ENCODE measurements around the gene SPSB1.

Gene SPSB1
- long read RNA-seq, result 0 reads

DNA sequence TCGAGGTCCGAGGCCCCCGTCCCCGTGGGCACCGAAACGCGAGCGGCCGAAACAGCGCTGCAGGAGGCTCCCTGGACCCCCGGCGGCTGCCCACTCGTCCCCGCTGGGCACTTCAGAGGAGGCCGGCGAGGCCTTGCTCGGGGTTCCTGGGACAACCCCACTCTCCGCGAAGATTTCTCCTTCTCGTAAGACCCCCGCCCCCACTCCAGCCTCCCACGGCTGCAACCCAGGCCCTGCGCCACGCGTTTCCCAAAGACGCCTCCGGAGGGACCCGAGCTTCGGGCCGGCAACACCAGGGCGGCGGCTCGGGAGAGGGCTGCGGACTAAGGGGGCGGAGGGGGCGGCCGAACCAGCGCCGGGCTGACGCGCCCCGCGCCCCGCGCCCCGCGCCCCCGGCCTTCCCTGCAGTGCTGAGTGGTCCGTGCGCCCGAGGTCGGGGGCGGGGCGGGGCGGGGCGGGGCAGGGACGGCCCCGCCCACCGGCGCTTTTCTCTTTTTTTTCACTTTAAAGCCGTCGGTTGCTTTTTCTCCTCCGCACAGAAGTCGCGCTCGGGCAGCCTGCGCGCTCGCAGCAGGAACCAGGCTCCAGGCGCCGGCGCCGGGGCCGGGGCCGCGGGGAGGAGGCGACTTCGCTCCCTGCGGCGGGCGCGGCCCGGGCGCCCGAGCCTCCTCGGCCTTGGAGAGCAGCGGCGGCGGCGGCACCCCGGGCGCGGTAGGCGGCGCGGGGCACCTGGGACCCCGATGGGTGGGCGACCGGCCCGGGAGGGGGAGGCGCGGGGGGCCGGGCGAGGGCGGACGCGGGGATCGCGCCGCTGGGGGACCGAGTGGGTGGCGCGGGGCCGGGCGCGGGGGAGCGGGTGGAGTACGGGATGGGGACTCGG lies at the start of gene SPSB1:
TSS of gene SPSB1 (plus strand) at position 534 of the 880 bp plus-strand sequence. CDS start 62,998 bp downstream, outside the sequence.
- TF ChIP-seq, protein P1, sequence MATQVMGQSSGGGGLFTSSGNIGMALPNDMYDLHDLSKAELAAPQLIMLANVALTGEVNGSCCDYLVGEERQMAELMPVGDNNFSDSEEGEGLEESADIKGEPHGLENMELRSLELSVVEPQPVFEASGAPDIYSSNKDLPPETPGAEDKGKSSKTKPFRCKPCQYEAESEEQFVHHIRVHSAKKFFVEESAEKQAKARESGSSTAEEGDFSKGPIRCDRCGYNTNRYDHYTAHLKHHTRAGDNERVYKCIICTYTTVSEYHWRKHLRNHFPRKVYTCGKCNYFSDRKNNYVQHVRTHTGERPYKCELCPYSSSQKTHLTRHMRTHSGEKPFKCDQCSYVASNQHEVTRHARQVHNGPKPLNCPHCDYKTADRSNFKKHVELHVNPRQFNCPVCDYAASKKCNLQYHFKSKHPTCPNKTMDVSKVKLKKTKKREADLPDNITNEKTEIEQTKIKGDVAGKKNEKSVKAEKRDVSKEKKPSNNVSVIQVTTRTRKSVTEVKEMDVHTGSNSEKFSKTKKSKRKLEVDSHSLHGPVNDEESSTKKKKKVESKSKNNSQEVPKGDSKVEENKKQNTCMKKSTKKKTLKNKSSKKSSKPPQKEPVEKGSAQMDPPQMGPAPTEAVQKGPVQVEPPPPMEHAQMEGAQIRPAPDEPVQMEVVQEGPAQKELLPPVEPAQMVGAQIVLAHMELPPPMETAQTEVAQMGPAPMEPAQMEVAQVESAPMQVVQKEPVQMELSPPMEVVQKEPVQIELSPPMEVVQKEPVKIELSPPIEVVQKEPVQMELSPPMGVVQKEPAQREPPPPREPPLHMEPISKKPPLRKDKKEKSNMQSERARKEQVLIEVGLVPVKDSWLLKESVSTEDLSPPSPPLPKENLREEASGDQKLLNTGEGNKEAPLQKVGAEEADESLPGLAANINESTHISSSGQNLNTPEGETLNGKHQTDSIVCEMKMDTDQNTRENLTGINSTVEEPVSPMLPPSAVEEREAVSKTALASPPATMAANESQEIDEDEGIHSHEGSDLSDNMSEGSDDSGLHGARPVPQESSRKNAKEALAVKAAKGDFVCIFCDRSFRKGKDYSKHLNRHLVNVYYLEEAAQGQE (IDR thresholded peaks at IDR 0.05; ENCODE audit: insufficient replicate concordance, low read depth), result no peak
- TF ChIP-seq, protein P2, sequence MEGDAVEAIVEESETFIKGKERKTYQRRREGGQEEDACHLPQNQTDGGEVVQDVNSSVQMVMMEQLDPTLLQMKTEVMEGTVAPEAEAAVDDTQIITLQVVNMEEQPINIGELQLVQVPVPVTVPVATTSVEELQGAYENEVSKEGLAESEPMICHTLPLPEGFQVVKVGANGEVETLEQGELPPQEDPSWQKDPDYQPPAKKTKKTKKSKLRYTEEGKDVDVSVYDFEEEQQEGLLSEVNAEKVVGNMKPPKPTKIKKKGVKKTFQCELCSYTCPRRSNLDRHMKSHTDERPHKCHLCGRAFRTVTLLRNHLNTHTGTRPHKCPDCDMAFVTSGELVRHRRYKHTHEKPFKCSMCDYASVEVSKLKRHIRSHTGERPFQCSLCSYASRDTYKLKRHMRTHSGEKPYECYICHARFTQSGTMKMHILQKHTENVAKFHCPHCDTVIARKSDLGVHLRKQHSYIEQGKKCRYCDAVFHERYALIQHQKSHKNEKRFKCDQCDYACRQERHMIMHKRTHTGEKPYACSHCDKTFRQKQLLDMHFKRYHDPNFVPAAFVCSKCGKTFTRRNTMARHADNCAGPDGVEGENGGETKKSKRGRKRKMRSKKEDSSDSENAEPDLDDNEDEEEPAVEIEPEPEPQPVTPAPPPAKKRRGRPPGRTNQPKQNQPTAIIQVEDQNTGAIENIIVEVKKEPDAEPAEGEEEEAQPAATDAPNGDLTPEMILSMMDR (IDR thresholded peaks at IDR 0.05; ENCODE audit: insufficient read depth, low read length), result no peak
- no peak for TF ChIP-seq GABPA (IDR thresholded peaks at IDR 0.05; ENCODE audit: low read depth)
- TF ChIP-seq SPI1 (IDR thresholded peaks at IDR 0.05; ENCODE audit: borderline replicate concordance, low read depth), result no peak
- no peak for TF ChIP-seq POLR2AphosphoS5 (IDR thresholded peaks at IDR 0.05; ENCODE audit: low read depth)
- no peak within 1 kb of the TSS for H3K27ac ChIP-seq (replicated peaks)
- DNase-seq (ENCODE audit: low read depth in 1 of 2, low spot score in 1 of 2), result peak; percentile 41 to 61
- H3K4me3 ChIP-seq (replicated peaks; ENCODE audit: insufficient read depth, low read length), result peak within 1 kb of the TSS; percentile 48
- H3K27me3 ChIP-seq (ENCODE audit: insufficient read depth, poor library complexity, severe bottlenecking), result peaks cover 2% of the 10 kb centered on the region

DNA sequence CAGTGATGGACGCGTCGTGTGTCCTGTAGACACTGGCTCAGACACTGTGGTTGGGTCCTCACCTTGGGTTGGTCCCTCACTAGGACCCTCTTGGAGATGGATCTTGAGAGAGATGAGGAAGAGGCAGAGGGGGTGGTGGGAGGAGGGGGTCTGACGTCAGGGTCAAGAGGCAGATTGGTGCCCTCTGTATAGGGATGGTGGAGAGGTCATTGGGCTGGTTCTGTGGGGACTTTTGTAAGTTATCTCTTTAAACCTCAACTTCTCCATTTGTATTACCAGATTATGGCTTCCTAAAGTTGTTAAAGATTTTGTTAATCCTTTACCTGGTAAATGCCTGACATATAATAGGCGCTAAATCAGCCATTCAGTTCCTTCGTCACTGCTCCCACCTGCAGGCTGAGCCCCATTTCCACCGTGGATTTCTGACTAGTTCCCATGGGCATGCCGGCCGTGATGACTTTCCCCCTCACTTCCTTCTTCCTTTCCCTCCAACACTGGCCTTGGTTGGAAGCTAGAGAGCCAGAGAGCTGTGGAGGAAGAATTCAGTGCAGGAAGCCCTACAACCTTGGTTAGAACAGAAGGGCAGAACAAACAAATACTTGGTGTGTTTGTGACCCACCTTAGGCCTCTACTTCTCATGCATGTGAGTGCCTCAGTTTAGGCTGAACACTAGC lies 49.5 kb upstream of the SPSB1 start:
- TF ChIP-seq, protein P2 (IDR thresholded peaks at IDR 0.05; ENCODE audit: insufficient read depth, low read length), result no peak
- TF ChIP-seq SPI1 (IDR thresholded peaks at IDR 0.05; ENCODE audit: borderline replicate concordance, low read depth), result peak; percentile 69; the same call in 1 of the 2 replicates
- TF ChIP-seq, protein P1 (IDR thresholded peaks at IDR 0.05; ENCODE audit: insufficient replicate concordance, low read depth), result no peak
- TF ChIP-seq GABPA (IDR thresholded peaks at IDR 0.05; ENCODE audit: low read depth), result no peak
- peak; percentile 21; the same call in 1 of the 2 replicates for TF ChIP-seq POLR2AphosphoS5 (IDR thresholded peaks at IDR 0.05; ENCODE audit: low read depth)
- H3K4me3 ChIP-seq (replicated peaks; ENCODE audit: insufficient read depth, low read length), result no peak overlapping the region
- no peaks in the 10 kb centered on the region for H3K27me3 ChIP-seq (ENCODE audit: insufficient read depth, poor library complexity, severe bottlenecking)
- peak overlapping the region; percentile 36 for H3K27ac ChIP-seq (replicated peaks)
- peak in 1 of 2 experiments; percentile 48 for DNase-seq (ENCODE audit: low read depth in 1 of 2, low spot score in 1 of 2)

DNA sequence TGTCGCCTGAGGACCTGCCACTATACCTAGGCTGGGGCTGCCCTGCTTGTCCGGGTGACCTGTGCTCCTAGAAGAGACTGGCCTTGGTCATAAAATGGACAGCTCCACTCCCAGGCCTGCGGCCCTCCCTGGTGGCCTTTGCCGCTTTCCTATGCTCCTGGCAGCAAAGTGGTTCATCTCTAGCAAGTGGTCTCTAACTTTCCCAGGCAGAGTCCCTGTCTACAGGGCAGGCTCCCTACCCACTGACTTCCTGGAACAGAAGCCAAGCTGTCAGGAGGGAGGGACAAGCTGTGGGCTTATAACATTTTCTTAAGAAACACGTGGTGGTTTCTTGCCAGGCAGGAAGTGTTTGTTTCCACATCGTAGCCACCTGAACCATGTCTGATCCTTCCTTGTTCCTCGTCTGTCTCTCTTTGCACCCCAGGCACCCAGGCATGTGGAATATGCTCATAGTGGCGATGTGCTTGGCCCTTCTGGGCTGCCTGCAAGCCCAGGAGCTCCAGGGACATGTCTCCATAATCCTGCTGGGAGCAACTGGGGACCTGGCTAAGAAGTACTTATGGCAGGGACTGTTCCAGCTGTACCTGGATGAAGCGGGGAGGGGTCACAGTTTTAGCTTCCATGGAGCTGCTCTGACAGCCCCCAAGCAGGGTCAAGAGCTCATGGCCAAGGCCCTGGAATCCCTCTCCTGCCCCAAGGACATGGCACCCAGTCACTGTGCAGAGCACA lies 48.0 kb upstream of the SPSB1 start:
- Histone ChIP-seq H3K27ac (replicated peaks) (peak overlapping the region; percentile 61), H3K4me3 (replicated peaks; ENCODE audit: insufficient read depth, low read length) (no peak overlapping the region), H3K27me3 (ENCODE audit: insufficient read depth, poor library complexity, severe bottlenecking) (no peaks in the 10 kb centered on the region)
- TF ChIP-seq, protein P2 (IDR thresholded peaks at IDR 0.05; ENCODE audit: insufficient read depth, low read length), result no peak
- TF ChIP-seq SPI1 (IDR thresholded peaks at IDR 0.05; ENCODE audit: borderline replicate concordance, low read depth) (peak; percentile 72; the same call in 1 of the 2 replicates), POLR2AphosphoS5 (IDR thresholded peaks at IDR 0.05; ENCODE audit: low read depth) (peak; percentile 66), GABPA (IDR thresholded peaks at IDR 0.05; ENCODE audit: low read depth) (no peak)
- TF ChIP-seq, protein P1 (IDR thresholded peaks at IDR 0.05; ENCODE audit: insufficient replicate concordance, low read depth), result no peak
- DNase-seq (ENCODE audit: low read depth in 1 of 2, low spot score in 1 of 2), result peak; percentile 85 to 90

Measured in HL-60 (cell line).